ENCODE results near the gene BRD4. TPM values are rescaled to one million over a fixed set of nuclear protein-coding genes. Genes with fewer than 3 reads are reported as not detected.

BRD4 gene
- total RNA-seq, 1 donor from 2014 or later = 143 TPM

DNA sequence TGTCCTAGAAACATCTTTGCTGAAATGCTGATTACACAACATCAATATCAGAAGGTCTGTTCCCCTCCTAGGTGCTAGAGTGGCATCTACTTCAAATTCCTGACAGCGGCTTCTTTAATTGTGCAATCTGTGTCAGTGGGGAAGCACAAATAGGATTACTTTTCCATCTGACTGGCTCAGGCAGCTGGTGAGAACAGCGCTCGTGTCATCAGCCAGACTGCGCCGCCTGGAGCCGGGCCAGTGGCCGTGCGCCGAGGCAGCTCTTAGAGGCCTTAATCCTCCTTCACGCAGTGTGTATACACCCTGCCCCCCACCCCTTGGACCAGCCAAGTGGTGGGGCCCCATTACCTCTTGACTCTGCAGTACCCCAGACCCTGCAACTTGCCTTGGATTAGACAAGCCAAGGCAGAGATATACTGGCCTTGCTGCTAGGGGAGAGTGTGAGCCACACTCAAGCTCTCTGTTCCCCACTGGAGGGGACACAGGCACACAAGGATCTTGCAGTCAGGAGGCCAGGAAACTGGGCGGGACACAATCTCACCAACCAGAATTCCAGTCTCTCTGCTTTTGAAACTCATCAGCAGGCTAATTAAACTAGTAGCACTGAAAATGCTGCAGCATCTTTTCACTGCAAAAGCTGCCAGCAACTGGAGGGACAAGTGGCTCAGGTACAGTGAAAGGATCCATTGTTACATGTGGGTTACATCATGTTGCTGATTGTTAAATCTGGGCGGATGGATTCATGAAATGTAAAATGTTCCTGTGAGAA is 51.2 kb downstream of the BRD4 start:
- peak overlapping the region; percentile 94 for H3K27ac Mint-ChIP-seq (ENCODE audit: unreplicated experiment)
- H3K36me3 Mint-ChIP-seq (ENCODE audit: unreplicated experiment) = no peaks in the 10 kb centered on the region
- no peak overlapping the region for H3K4me3 Mint-ChIP-seq (ENCODE audit: unreplicated experiment)
- peaks cover 91% of the 10 kb centered on the region for H3K4me1 Mint-ChIP-seq (ENCODE audit: unreplicated experiment)
- no peaks in the 10 kb centered on the region for H3K27me3 Mint-ChIP-seq (ENCODE audit: unreplicated experiment)
- no peak for DNase-seq (ENCODE audit: extremely low spot score, unreplicated experiment)
- TF ChIP-seq, protein P1, sequence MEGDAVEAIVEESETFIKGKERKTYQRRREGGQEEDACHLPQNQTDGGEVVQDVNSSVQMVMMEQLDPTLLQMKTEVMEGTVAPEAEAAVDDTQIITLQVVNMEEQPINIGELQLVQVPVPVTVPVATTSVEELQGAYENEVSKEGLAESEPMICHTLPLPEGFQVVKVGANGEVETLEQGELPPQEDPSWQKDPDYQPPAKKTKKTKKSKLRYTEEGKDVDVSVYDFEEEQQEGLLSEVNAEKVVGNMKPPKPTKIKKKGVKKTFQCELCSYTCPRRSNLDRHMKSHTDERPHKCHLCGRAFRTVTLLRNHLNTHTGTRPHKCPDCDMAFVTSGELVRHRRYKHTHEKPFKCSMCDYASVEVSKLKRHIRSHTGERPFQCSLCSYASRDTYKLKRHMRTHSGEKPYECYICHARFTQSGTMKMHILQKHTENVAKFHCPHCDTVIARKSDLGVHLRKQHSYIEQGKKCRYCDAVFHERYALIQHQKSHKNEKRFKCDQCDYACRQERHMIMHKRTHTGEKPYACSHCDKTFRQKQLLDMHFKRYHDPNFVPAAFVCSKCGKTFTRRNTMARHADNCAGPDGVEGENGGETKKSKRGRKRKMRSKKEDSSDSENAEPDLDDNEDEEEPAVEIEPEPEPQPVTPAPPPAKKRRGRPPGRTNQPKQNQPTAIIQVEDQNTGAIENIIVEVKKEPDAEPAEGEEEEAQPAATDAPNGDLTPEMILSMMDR (IDR thresholded peaks at IDR 0.05) = no peak
- H3K9me3 Mint-ChIP-seq (ENCODE audit: unreplicated experiment) = no peaks in the 10 kb centered on the region

- DNase-seq (ENCODE audit: extremely low spot score, unreplicated experiment) = no peak
- Mint-ChIP-seq H3K36me3 (ENCODE audit: unreplicated experiment) (no peaks in the 10 kb centered on the region), H3K4me1 (ENCODE audit: unreplicated experiment) (peaks cover 88% of the 10 kb centered on the region), H3K27me3 (ENCODE audit: unreplicated experiment) (no peaks in the 10 kb centered on the region), H3K9me3 (ENCODE audit: unreplicated experiment) (no peaks in the 10 kb centered on the region), H3K4me3 (ENCODE audit: unreplicated experiment) (no peak overlapping the region), H3K27ac (ENCODE audit: unreplicated experiment) (peak overlapping the region; percentile 94)
- TF ChIP-seq, protein P1 (IDR thresholded peaks at IDR 0.05) = no peak
Observed at GRCh38 chr19:15280048-15280725, 52.2 kb downstream of the BRD4 start.

DNA sequence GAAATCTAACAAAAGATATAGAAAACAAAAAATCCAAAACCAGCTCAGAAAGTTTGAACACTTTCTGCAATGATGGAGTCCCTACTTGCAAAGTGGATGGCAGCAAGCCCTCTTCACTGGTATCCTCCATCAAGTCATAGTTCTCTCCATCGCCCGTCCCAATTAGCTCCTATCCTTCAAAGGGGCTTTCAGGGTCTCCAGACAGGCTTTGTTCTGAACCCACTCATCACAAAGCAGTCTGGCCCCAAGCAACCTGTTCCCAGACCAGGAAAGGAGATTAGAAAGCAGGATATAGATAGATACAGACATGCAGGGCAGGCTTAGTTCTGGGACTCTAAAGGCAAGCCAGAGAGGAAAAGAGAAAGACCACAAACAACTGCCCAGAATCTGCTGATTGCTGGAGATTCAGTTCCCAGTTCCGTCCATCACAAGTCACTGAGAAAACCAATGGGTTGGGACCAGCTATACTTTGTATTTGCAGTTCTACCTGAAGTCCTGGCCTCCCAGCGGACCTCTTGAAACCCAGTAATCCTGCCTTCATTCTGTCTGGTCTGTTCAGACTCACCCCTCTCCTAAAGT is 52.9 kb downstream of the BRD4 start:
- H3K4me3 Mint-ChIP-seq (ENCODE audit: unreplicated experiment) = no peak overlapping the region
- TF ChIP-seq, protein P1 (IDR thresholded peaks at IDR 0.05) = no peak
- DNase-seq (ENCODE audit: extremely low spot score, unreplicated experiment) = no peak
- no peaks in the 10 kb centered on the region for H3K9me3 Mint-ChIP-seq (ENCODE audit: unreplicated experiment)
- H3K4me1 Mint-ChIP-seq (ENCODE audit: unreplicated experiment) = peaks cover 81% of the 10 kb centered on the region
- no peaks in the 10 kb centered on the region for H3K27me3 Mint-ChIP-seq (ENCODE audit: unreplicated experiment)
- no peaks in the 10 kb centered on the region for H3K36me3 Mint-ChIP-seq (ENCODE audit: unreplicated experiment)
- H3K27ac Mint-ChIP-seq (ENCODE audit: unreplicated experiment) = peak overlapping the region; percentile 94

- no peaks in the 10 kb centered on the region for H3K9me3 Mint-ChIP-seq (ENCODE audit: unreplicated experiment)
- no peak overlapping the region for H3K4me3 Mint-ChIP-seq (ENCODE audit: unreplicated experiment)
- DNase-seq (ENCODE audit: extremely low spot score, unreplicated experiment) = no peak
- no peaks in the 10 kb centered on the region for H3K27me3 Mint-ChIP-seq (ENCODE audit: unreplicated experiment)
- H3K27ac Mint-ChIP-seq (ENCODE audit: unreplicated experiment) = peak overlapping the region; percentile 64
- peaks cover 8% of the 10 kb centered on the region for H3K36me3 Mint-ChIP-seq (ENCODE audit: unreplicated experiment)
- TF ChIP-seq, protein P1 (IDR thresholded peaks at IDR 0.05) = no peak
- H3K4me1 Mint-ChIP-seq (ENCODE audit: unreplicated experiment) = peaks cover 66% of the 10 kb centered on the region
Observed at GRCh38 chr19:15276620-15277215, 55.6 kb downstream of the BRD4 start.

DNA sequence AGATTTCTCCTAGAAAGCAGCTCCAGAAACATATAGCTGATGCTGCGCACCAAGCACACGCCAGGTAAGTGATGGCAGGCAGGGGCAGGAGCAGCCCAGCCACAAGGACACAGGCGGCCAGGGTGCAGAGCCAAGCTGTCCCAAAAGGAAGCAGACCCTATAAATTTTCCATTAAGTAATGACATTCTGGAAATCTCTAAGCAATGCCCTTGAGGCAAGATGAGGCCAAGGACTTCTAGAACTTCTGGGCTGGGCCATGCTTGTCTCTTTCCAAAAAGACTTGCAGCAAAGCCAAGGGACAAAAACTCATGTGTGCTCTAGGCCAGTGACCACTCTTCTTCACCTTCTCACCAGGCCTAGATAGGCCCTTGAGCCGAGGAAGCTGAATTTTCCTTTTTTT is 57.9 kb downstream of the BRD4 start:
- Mint-ChIP-seq H3K27ac (ENCODE audit: unreplicated experiment) (no peak overlapping the region), H3K27me3 (ENCODE audit: unreplicated experiment) (no peaks in the 10 kb centered on the region), H3K4me3 (ENCODE audit: unreplicated experiment) (no peak overlapping the region)

More for the DNA sequence above, 57.9 kb downstream of the BRD4 start:
- Mint-ChIP-seq H3K4me1 (ENCODE audit: unreplicated experiment) (peaks cover 52% of the 10 kb centered on the region), H3K9me3 (ENCODE audit: unreplicated experiment) (no peaks in the 10 kb centered on the region), H3K36me3 (ENCODE audit: unreplicated experiment) (peaks cover 29% of the 10 kb centered on the region)
- DNase-seq (ENCODE audit: extremely low spot score, unreplicated experiment) = no peak
- TF ChIP-seq, protein P1 (IDR thresholded peaks at IDR 0.05) = no peak

Data from osteocyte (in vitro differentiated cells).